HFF-Myc (cell line): ENCODE measurements around the gene ITIH4.

Source experiments
- DNase-seq: peaks from one replicate; pipeline ENCODE4 v3.0.0-alpha.2; 2011; ENCODE audit warnings: low read depth; ENCODE audit errors: extremely low read depth
- H3K4me3 ChIP-seq: replicated peaks from 2 replicates; pipeline ENCODE4 v1.5.1; 2011; ENCODE audit warnings: low read depth, mild to moderate bottlenecking, control low read depth, low read length
- CTCF ChIP-seq: IDR thresholded peaks from 2 replicates; pipeline ENCODE4 v1.5.1; 2012; ENCODE audit warnings: mild to moderate bottlenecking, low read depth, low read length, control low read depth; ENCODE audit errors: missing control alignments

Gene ITIH4

GRCh38 chr3:52771702-52772101, 58.8 kb downstream of the ITIH4 start:
- no peak for TF ChIP-seq CTCF
- DNase-seq, result no peak
- H3K4me3 ChIP-seq, result peak overlapping the region; percentile 67

GRCh38 chr3:52771334-52771681, 59.2 kb downstream of the ITIH4 start:
- peak overlapping the region; percentile 67 for H3K4me3 ChIP-seq
- no peak for TF ChIP-seq CTCF
- no peak for DNase-seq

- peak within 1 kb of the TSS; percentile 67 for H3K4me3 ChIP-seq
- TF ChIP-seq CTCF, result no peak
- DNase-seq, result peak; percentile 78
Measured at GRCh38 chr3:52770496-52771333, 59.8 kb downstream of the ITIH4 start, which contains the start of gene NEK4. TSS of gene NEK4 (minus strand) at chr3:52770940. CDS start at chr3:52770746, 194 bp downstream.

- DNase-seq, result no peak
- peak overlapping the region; percentile 67 for H3K4me3 ChIP-seq
Measured at GRCh38 chr3:52769786-52770455, 60.6 kb downstream of the ITIH4 start.

GRCh38 chr3:52763466-52763865, 67.0 kb downstream of the ITIH4 start:
- no peak for DNase-seq
- H3K4me3 ChIP-seq, result no peak overlapping the region
- no peak for TF ChIP-seq CTCF

More at GRCh38 chr3:52769786-52770455, 60.6 kb downstream of the ITIH4 start:
- TF ChIP-seq CTCF, result no peak
